GM12874 (cell line): Measurements from ENCODE around the gene ATP9A.

Source experiments
- CTCF ChIP-seq: IDR thresholded peaks from 2 replicates; pipeline ENCODE4 v1.5.1; 2011; ENCODE audit warnings: low read depth, mild to moderate bottlenecking, control low read depth, low read length, moderate library complexity; ENCODE audit not compliant: insufficient read depth

Gene ATP9A

GRCh38 chr20:51612896-51613295 lies 155.3 kb downstream of the ATP9A start:
- no peak for TF ChIP-seq CTCF

GRCh38 chr20:51611625-51611890 lies 156.6 kb downstream of the ATP9A start:
- no peak for TF ChIP-seq CTCF

GRCh38 chr20:51610761-51611624 lies 157.2 kb downstream of the ATP9A start:
- no peak for TF ChIP-seq CTCF

GRCh38 chr20:51610111-51610510 lies 158.1 kb downstream of the ATP9A start:
- TF ChIP-seq CTCF = no peak

GRCh38 chr20:51609251-51609650 lies 158.9 kb downstream of the ATP9A start:
- TF ChIP-seq CTCF = no peak

GRCh38 chr20:51608061-51608460 lies 160.1 kb downstream of the ATP9A start:
- TF ChIP-seq CTCF = no peak

- TF ChIP-seq CTCF = no peak
Measured at GRCh38 chr20:51607170-51607569, 161.0 kb downstream of the ATP9A start.
